Peyer's patch (tissue), 4 donors: ENCODE measurements around the gene ACSL6.

Source experiments
- CTCF ChIP-seq, 6 experiments: fragments of 450-650 bp in 4 of 6; fragments of 200-600 bp in 2 of 6; sonication (generic) in 1 of 6; IDR thresholded peaks; one replicate each; pipeline ENCODE4 v1.5.1; 2017 to 2019; ENCODE audit warnings: antibody characterized with exemption in 6 of 6, mild to moderate bottlenecking in 3 of 6, moderate library complexity in 1 of 6
- POLR2A ChIP-seq, 2 donors: fragments of 450-650 bp; IDR thresholded peaks; one replicate each; pipeline ENCODE4 v1.5.1; 2017; ENCODE audit warnings: antibody characterized with exemption in 2 of 2, mild to moderate bottlenecking in 2 of 2, moderate library complexity in 2 of 2

- TF ChIP-seq CTCF (IDR thresholded peaks at IDR 0.05) (no peak), POLR2A (IDR thresholded peaks at IDR 0.05) (no peak)
Measured at GRCh38 chr5:131999441-132000240, 11.8 kb downstream of the ACSL6 start.
